ENCODE results near the gene MAGEB2. TPM values are rescaled to one million over a fixed set of nuclear protein-coding genes. Genes with fewer than 3 reads are reported as not detected.

The MAGEB2 gene, protein sequence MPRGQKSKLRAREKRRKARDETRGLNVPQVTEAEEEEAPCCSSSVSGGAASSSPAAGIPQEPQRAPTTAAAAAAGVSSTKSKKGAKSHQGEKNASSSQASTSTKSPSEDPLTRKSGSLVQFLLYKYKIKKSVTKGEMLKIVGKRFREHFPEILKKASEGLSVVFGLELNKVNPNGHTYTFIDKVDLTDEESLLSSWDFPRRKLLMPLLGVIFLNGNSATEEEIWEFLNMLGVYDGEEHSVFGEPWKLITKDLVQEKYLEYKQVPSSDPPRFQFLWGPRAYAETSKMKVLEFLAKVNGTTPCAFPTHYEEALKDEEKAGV
- total RNA-seq (ENCODE audit: low replicate concordance), result not detected in 2 replicates

DNA sequence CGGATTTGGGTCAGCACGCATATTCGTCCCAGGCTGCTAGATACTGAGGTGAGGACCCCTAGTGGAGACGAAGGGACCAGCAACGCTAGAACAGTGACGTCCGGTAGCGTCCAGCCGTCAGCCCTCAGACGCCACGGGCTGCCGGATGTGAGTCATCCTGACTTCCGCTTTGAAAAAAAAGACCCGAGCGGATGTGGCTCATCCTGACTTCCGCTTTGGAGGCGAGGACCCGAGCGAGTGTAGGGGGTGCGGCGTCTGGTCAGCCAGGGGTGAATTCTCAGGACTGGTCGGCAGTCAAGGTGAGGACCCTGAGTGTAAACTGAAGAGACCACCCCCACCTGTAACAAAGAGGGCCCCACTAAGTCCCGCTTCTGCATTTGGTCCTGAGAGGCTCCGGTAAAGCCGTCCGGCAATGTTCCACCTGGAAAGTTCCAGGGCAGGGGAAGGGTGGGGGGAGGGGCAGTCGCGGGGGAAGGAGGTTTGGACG, at the start of gene MAGEB2:
TSS of gene MAGEB2 (plus strand) at position 207 of the 487 bp plus-strand sequence. CDS start 3,018 bp downstream, outside the sequence.

DNA sequence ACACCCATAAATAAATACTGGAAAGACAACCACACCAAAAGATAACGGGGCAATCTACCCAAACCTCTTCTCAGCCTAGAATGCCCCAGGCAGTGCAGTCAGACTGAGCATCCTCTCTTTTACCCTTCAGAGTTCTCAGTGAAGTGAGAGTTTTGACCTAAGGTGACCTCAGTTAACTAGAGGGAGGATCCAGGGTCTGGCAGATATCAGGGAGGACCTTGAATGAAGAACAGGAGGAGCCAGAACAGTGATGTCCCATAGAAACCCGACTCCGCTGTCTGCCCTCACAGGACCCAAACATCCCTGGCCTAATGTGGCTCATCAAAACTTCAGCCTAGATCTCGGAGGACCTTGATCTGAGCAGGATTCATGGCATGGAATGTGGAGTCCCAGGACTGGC, 15.0 kb downstream of the MAGEB2 start, which contains the start of gene MAGEB3:
TSS of gene MAGEB3 (plus strand) at position 263 of the 400 bp plus-strand sequence. CDS start 5,268 bp downstream, outside the sequence.

DNA sequence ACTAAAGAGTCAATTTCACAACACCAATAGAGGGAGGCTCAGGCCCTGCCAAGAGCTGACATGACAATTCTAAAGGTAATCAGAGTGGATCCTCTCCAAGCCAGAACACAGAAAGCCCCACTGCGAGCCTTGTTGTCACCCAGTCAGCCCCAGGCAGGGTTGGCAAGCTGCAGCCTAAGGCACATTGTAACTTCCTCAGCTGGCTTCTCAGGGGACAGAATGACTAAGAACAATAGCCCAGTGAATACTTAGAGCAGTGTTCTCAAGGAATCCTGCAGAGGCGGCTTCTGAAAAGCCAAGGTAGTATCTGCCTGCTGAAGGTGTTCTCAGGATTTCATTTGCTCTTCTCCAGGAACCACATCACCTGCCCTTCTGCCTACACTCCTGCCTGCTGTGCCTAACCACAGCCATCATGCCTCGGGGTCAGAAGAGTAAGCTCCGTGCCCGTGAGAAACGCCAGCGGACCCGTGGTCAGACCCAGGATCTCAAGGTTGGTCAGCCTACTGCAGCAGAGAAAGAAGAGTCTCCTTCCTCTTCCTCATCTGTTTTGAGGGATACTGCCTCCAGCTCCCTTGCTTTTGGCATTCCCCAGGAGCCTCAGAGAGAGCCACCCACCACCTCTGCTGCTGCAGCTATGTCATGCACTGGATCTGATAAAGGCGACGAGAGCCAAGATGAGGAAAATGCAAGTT, 26.5 kb downstream of the MAGEB2 start, which contains the start of gene MAGEB4:
TSS of gene MAGEB4 (plus strand) at position 277 of the 692 bp plus-strand sequence. CDS start at position 413, 136 bp downstream.

GRCh38 chrX:30246769-30247489, 31.6 kb downstream of the MAGEB2 start, which contains the start of gene MAGEB1:
TSS of gene MAGEB1 (plus strand) at chrX:30247146. CDS start at chrX:30250494, 3,348 bp downstream.

Other genes with a start within 250 kb of the MAGEB2 start
- gene MAGEB3, start 15.1 kb downstream of the MAGEB2 start, total RNA-seq (ENCODE audit: low replicate concordance), result not detected in 2 replicates
- not detected in 2 replicates for gene MAGEB4, start 26.4 kb downstream of the MAGEB2 start, total RNA-seq (ENCODE audit: low replicate concordance)
- gene MAGEB1, start 31.6 kb downstream of the MAGEB2 start, total RNA-seq (ENCODE audit: low replicate concordance), result not detected in 2 replicates
- gene NR0B1, start 93.8 kb downstream of the MAGEB2 start, total RNA-seq (ENCODE audit: low replicate concordance), result 3.2 TPM in 1 of 2 replicates, not detected in the other